ENCODE data around the gene PFDN4.
"Not testable (repeated sequence)": the region's sequence is repeated elsewhere in the genome, so short reads cannot be mapped to it uniquely, and the experiment has no call there.

PFDN4 gene

GRCh38 chr20:54220722-54221121 lies 12.8 kb downstream of the PFDN4 start:
- no peaks in the 10 kb centered on the region for H3K9me3 ChIP-seq (ENCODE audit: low read length)
- H3K4me1 ChIP-seq (ENCODE audit: insufficient read depth, low read length) = no peaks in the 10 kb centered on the region
- no peak overlapping the region for H3K4me3 ChIP-seq (ENCODE audit: low read depth in 1 of 2, low read length in 2 of 2)

DNA sequence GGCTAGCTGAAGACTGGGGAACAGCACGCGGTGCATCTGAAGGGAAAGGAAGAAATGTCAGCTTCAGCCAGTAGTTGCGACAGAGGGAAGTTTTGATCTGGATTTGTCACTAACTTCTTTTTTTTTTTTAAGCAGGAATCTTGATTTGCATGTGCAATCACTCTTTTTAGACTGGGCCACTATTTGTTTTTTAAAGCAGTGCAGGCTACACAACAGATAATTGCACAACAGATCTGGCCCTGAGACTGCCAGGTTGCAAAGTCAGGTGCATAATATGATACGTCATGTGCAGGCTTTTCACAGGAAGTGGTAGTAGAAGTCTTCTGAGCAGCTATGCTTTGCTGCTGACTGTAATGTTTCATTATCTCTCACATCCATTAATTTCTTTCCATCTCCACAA lies 13.5 kb downstream of the PFDN4 start:
- Histone ChIP-seq H3K4me3 (ENCODE audit: low read depth in 1 of 2, low read length in 2 of 2) (no peak overlapping the region), H3K36me3 (ENCODE audit: insufficient read depth, low read length) (peaks cover 3% of the 10 kb centered on the region), H3K9ac (ENCODE audit: low read length) (no peak overlapping the region), H3K27ac (ENCODE audit: low read depth, low read length) (no peak overlapping the region), H3K27me3 (ENCODE audit: control insufficient read depth in 1 of 2, insufficient read depth in 2 of 2, low read length in 2 of 2) (no peaks in the 10 kb centered on the region), H3K4me1 (ENCODE audit: insufficient read depth, low read length) (no peaks in the 10 kb centered on the region), H3K9me3 (ENCODE audit: low read length) (no peaks in the 10 kb centered on the region)

More at GRCh38 chr20:54220722-54221121, 12.8 kb downstream of the PFDN4 start:
- Histone ChIP-seq H3K36me3 (ENCODE audit: insufficient read depth, low read length) (peaks cover 7% of the 10 kb centered on the region), H3K9ac (ENCODE audit: low read length) (no peak overlapping the region), H3K27ac (ENCODE audit: low read depth, low read length) (no peak overlapping the region), H3K27me3 (ENCODE audit: control insufficient read depth in 1 of 2, insufficient read depth in 2 of 2, low read length in 2 of 2) (no peaks in the 10 kb centered on the region)

DNA sequence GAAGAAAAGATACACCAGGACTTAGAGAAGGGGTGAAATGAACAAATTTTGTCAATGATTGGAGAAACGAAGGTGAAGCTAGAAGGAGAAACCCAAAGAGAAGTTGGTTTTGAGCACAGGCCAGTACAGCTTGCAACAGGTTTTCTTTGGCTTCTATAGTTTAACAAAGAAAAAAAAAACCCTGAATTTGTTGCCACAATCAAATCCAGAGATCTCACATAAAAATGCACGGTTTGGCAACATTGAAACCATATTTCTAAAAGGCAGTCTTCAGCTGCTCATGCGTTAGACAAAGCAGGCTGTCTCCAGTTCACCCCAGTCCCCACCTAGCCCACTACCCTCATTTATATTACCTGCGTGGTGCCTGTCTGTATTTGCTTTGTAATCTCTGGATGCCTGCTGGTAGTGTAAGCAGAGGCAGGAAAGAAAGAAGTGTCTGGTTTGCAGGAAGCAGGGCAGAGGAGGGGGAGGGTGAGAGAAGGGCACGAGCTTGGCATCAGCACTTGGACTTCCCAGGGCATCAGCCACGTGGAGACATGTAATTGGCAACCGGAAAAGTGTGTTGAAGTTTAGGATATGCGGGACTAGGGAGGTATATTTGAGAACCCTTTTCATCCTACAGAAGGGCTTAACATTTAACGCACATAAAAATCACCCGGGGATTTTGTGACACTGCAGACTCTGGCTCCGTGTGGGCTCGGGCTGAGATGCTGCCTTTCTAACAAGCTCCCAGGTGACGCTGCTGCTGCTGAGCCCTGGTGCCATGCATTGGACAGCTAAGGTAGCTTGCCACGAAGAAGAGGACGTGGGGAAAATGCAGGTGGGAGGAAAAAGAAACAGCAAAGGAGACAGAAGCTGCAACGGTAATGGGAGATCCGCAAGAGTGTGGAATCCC lies 14.4 kb downstream of the PFDN4 start:
- Histone ChIP-seq H3K4me1 (ENCODE audit: insufficient read depth, low read length) (no peaks in the 10 kb centered on the region), H3K36me3 (ENCODE audit: insufficient read depth, low read length) (peaks cover 3% of the 10 kb centered on the region), H3K27me3 (ENCODE audit: control insufficient read depth in 1 of 2, insufficient read depth in 2 of 2, low read length in 2 of 2) (no peaks in the 10 kb centered on the region), H3K9ac (ENCODE audit: low read length) (no peak overlapping the region), H3K9me3 (ENCODE audit: low read length) (no peaks in the 10 kb centered on the region), H3K27ac (ENCODE audit: low read depth, low read length) (no peak overlapping the region), H3K4me3 (ENCODE audit: low read depth in 1 of 2, low read length in 2 of 2) (no peak overlapping the region)

GRCh38 chr20:54223285-54223684 lies 15.4 kb downstream of the PFDN4 start:
- Histone ChIP-seq H3K4me3 (ENCODE audit: low read depth in 1 of 2, low read length in 2 of 2) (no peak overlapping the region), H3K27ac (ENCODE audit: low read depth, low read length) (no peak overlapping the region), H3K27me3 (ENCODE audit: control insufficient read depth in 1 of 2, insufficient read depth in 2 of 2, low read length in 2 of 2) (no peaks in the 10 kb centered on the region), H3K4me1 (ENCODE audit: insufficient read depth, low read length) (no peaks in the 10 kb centered on the region), H3K9ac (ENCODE audit: low read length) (no peak overlapping the region), H3K36me3 (ENCODE audit: insufficient read depth, low read length) (peaks cover 3% of the 10 kb centered on the region), H3K9me3 (ENCODE audit: low read length) (no peaks in the 10 kb centered on the region)

DNA sequence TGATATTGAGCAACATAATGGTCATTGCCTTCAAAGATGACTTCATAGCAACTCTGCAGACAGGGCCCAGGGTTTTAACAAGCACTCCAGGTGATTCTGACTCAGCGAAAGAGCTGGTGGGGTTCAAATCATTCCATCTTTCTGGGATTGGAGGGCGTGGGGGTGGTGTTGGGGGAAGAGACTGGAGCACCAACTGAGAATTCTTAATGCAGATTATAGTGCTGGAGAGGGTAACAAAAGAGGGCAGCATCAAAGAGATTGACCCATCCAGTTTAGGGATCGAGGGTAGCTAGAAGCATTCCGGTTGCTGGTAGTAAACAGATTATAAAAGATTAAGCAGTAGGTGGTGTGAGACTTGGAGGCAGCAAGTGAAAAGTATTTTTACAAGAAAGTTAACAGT lies 15.9 kb downstream of the PFDN4 start:
- Histone ChIP-seq H3K9ac (ENCODE audit: low read length) (no peak overlapping the region), H3K4me3 (ENCODE audit: low read depth in 1 of 2, low read length in 2 of 2) (no peak overlapping the region), H3K9me3 (ENCODE audit: low read length) (no peaks in the 10 kb centered on the region), H3K4me1 (ENCODE audit: insufficient read depth, low read length) (no peaks in the 10 kb centered on the region), H3K27ac (ENCODE audit: low read depth, low read length) (no peak overlapping the region), H3K36me3 (ENCODE audit: insufficient read depth, low read length) (peaks cover 3% of the 10 kb centered on the region), H3K27me3 (ENCODE audit: control insufficient read depth in 1 of 2, insufficient read depth in 2 of 2, low read length in 2 of 2) (no peaks in the 10 kb centered on the region)

DNA sequence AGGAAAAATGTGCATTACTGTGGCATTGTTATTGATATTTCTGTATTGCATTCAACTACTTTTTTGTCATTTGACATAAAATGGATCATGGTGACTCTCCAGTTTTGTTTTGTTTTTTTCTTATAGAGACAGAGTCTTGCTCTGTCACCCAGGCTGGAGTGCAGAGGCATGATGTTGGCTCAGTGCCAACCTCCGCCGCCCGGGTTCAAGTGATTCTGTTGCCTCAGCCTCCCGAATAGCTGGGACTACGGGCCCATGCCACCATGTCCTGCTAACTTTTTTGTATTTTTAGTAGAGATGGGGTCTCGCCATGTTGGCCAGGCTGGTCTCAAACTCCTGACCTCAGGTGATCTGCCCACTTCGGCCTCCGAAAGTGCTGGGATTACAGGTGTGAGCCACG lies 16.8 kb downstream of the PFDN4 start:
- not testable (repeated sequence) for H3K27ac ChIP-seq (ENCODE audit: low read depth, low read length); H3K9ac ChIP-seq (ENCODE audit: low read length); H3K4me3 ChIP-seq (ENCODE audit: low read depth in 1 of 2, low read length in 2 of 2); H3K36me3 ChIP-seq (ENCODE audit: insufficient read depth, low read length); H3K27me3 ChIP-seq (ENCODE audit: control insufficient read depth in 1 of 2, insufficient read depth in 2 of 2, low read length in 2 of 2); H3K9me3 ChIP-seq (ENCODE audit: low read length); H3K4me1 ChIP-seq (ENCODE audit: insufficient read depth, low read length)

GRCh38 chr20:54227241-54227640 lies 19.4 kb downstream of the PFDN4 start:
- H3K4me3 ChIP-seq (ENCODE audit: low read depth in 1 of 2, low read length in 2 of 2) = no peak overlapping the region

DNA sequence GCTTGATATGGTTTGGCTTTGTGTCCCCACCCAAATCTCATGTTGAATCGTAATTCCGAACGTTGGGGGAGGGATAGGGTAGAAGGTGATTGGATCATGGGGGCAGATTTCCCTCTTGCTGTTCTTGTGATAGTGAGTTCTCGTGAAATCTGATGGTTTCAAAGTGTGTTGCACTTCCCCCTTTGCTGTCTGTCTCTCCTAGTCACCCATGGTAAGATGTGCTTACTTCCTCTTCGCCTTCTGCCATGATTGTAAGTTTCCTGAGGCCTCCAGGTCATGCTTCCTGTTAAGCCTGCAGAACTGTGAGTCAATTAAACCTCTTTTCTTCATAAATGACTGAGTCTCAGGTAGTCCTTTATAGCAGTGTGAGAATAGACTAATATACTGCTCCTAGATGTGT lies 19.9 kb downstream of the PFDN4 start:
- Histone ChIP-seq H3K9me3 (ENCODE audit: low read length) (no peaks in the 10 kb centered on the region), H3K9ac (ENCODE audit: low read length) (no peak overlapping the region), H3K27me3 (ENCODE audit: control insufficient read depth in 1 of 2, insufficient read depth in 2 of 2, low read length in 2 of 2) (no peaks in the 10 kb centered on the region), H3K27ac (ENCODE audit: low read depth, low read length) (no peak overlapping the region), H3K36me3 (ENCODE audit: insufficient read depth, low read length) (no peaks in the 10 kb centered on the region), H3K4me1 (ENCODE audit: insufficient read depth, low read length) (no peaks in the 10 kb centered on the region), H3K4me3 (ENCODE audit: low read depth in 1 of 2, low read length in 2 of 2) (no peak overlapping the region)

More at GRCh38 chr20:54227241-54227640, 19.4 kb downstream of the PFDN4 start:
- H3K27me3 ChIP-seq (ENCODE audit: control insufficient read depth in 1 of 2, insufficient read depth in 2 of 2, low read length in 2 of 2) = no peaks in the 10 kb centered on the region
- H3K27ac ChIP-seq (ENCODE audit: low read depth, low read length) = no peak overlapping the region
- H3K4me1 ChIP-seq (ENCODE audit: insufficient read depth, low read length) = no peaks in the 10 kb centered on the region
- no peaks in the 10 kb centered on the region for H3K9me3 ChIP-seq (ENCODE audit: low read length)
- H3K9ac ChIP-seq (ENCODE audit: low read length) = no peak overlapping the region
- H3K36me3 ChIP-seq (ENCODE audit: insufficient read depth, low read length) = no peaks in the 10 kb centered on the region

GRCh38 chr20:54228841-54229240 lies 21.0 kb downstream of the PFDN4 start:
- no peak overlapping the region for H3K27ac ChIP-seq (ENCODE audit: low read depth, low read length)
- H3K27me3 ChIP-seq (ENCODE audit: control insufficient read depth in 1 of 2, insufficient read depth in 2 of 2, low read length in 2 of 2) = no peaks in the 10 kb centered on the region
- H3K9ac ChIP-seq (ENCODE audit: low read length) = no peak overlapping the region
- no peak overlapping the region for H3K4me3 ChIP-seq (ENCODE audit: low read depth in 1 of 2, low read length in 2 of 2)
- no peaks in the 10 kb centered on the region for H3K4me1 ChIP-seq (ENCODE audit: insufficient read depth, low read length)
- H3K9me3 ChIP-seq (ENCODE audit: low read length) = no peaks in the 10 kb centered on the region
- no peaks in the 10 kb centered on the region for H3K36me3 ChIP-seq (ENCODE audit: insufficient read depth, low read length)

- no peaks in the 10 kb centered on the region for H3K36me3 ChIP-seq (ENCODE audit: insufficient read depth, low read length)
- no peak overlapping the region for H3K9ac ChIP-seq (ENCODE audit: low read length)
- H3K4me3 ChIP-seq (ENCODE audit: low read depth in 1 of 2, low read length in 2 of 2) = no peak overlapping the region
- no peaks in the 10 kb centered on the region for H3K4me1 ChIP-seq (ENCODE audit: insufficient read depth, low read length)
- H3K9me3 ChIP-seq (ENCODE audit: low read length) = no peaks in the 10 kb centered on the region
- H3K27ac ChIP-seq (ENCODE audit: low read depth, low read length) = no peak overlapping the region
- H3K27me3 ChIP-seq (ENCODE audit: control insufficient read depth in 1 of 2, insufficient read depth in 2 of 2, low read length in 2 of 2) = no peaks in the 10 kb centered on the region
Measured at GRCh38 chr20:54229566-54230160, 21.8 kb downstream of the PFDN4 start.

DNA sequence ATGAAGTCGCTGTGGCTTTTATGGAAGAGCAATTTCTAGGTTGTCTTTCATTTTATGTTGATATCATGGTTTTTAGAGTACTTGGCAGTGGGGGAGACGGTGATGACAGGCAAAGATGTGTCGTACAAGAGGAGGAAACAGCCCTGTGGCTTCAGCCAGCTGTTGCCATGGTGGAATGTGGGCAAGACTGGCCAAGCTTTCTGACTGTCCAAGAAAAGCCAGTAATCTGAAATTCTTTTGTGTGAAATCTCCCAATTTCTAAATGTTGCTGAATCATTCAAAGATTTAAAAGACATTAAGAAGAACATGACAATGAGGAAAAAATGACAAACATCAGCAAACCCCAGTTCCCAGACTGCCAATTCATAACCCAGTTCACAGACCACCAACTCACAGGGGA lies 23.1 kb downstream of the PFDN4 start:
- Histone ChIP-seq H3K4me1 (ENCODE audit: insufficient read depth, low read length) (no peaks in the 10 kb centered on the region), H3K36me3 (ENCODE audit: insufficient read depth, low read length) (no peaks in the 10 kb centered on the region), H3K4me3 (ENCODE audit: low read depth in 1 of 2, low read length in 2 of 2) (no peak overlapping the region), H3K27me3 (ENCODE audit: control insufficient read depth in 1 of 2, insufficient read depth in 2 of 2, low read length in 2 of 2) (no peaks in the 10 kb centered on the region), H3K9me3 (ENCODE audit: low read length) (no peaks in the 10 kb centered on the region), H3K27ac (ENCODE audit: low read depth, low read length) (no peak overlapping the region), H3K9ac (ENCODE audit: low read length) (no peak overlapping the region)

DNA sequence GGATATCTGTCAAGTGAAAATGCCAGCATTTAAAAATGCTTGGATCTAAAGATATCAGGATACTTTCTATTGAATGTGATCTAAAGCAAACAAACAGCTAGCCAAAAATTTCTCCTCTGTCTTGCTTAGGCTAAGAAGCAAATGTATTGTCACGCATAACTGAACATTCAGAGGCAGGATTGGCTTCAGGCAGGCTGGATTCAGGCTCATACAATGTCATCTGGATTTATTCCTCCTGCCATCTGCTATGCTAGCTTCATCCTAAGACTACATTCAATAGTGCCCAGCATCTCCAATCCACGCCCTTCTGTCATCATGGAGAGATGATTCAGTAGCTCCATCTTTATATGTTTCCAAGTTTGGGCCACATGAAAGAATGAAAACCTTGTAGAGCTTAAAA lies 27.1 kb downstream of the PFDN4 start:
- H3K4me3 ChIP-seq (ENCODE audit: low read depth in 1 of 2, low read length in 2 of 2) = no peak overlapping the region
- H3K27me3 ChIP-seq (ENCODE audit: control insufficient read depth in 1 of 2, insufficient read depth in 2 of 2, low read length in 2 of 2) = no peaks in the 10 kb centered on the region
- no peaks in the 10 kb centered on the region for H3K9me3 ChIP-seq (ENCODE audit: low read length)
- no peak overlapping the region for H3K9ac ChIP-seq (ENCODE audit: low read length)
- no peaks in the 10 kb centered on the region for H3K36me3 ChIP-seq (ENCODE audit: insufficient read depth, low read length)
- H3K4me1 ChIP-seq (ENCODE audit: insufficient read depth, low read length) = no peaks in the 10 kb centered on the region
- H3K27ac ChIP-seq (ENCODE audit: low read depth, low read length) = no peak overlapping the region
